BLaER1 (cell line): ENCODE data around the gene FSTL1.
"Not testable (repeated sequence)": the region's sequence is repeated elsewhere in the genome, so short reads cannot be mapped to it uniquely, and the experiment has no call there.

ENCODE experiments used
- H3K27ac ChIP-seq: shearing (Covaris generic); formaldehyde crosslinking; 2 replicates; pipeline ENCODE4 v1.8.1; 2022
- H3K27me3 ChIP-seq: shearing (Covaris generic); formaldehyde crosslinking; 2 replicates; pipeline ENCODE4 v1.8.1; 2022
- H3K36me3 ChIP-seq: shearing (Covaris generic); formaldehyde crosslinking; 2 replicates; pipeline ENCODE4 v1.8.1; 2022
- H3K4me1 ChIP-seq: shearing (Covaris generic); formaldehyde crosslinking; 2 replicates; pipeline ENCODE4 v1.8.1; 2022
- H3K4me2 ChIP-seq: shearing (Covaris generic); formaldehyde crosslinking; 2 replicates; pipeline ENCODE4 v1.8.1; 2022
- H3K4me3 ChIP-seq: shearing (Covaris generic); formaldehyde crosslinking; 2 replicates; pipeline ENCODE4 v1.8.1; 2022
- H3K9ac ChIP-seq: shearing (Covaris generic); formaldehyde crosslinking; 2 replicates; pipeline ENCODE4 v1.8.1; 2022
- H3K9me3 ChIP-seq: shearing (Covaris generic); formaldehyde crosslinking; 2 replicates; pipeline ENCODE4 v1.8.1; 2022
- H4K20me1 ChIP-seq: shearing (Covaris generic); formaldehyde crosslinking; 2 replicates; pipeline ENCODE4 v1.8.1; 2022
- Cebpa-rat ChIP-seq: shearing (Covaris generic); IDR thresholded peaks from 2 replicates; pipeline ENCODE4 v1.8.1; 2022

FSTL1 gene

DNA sequence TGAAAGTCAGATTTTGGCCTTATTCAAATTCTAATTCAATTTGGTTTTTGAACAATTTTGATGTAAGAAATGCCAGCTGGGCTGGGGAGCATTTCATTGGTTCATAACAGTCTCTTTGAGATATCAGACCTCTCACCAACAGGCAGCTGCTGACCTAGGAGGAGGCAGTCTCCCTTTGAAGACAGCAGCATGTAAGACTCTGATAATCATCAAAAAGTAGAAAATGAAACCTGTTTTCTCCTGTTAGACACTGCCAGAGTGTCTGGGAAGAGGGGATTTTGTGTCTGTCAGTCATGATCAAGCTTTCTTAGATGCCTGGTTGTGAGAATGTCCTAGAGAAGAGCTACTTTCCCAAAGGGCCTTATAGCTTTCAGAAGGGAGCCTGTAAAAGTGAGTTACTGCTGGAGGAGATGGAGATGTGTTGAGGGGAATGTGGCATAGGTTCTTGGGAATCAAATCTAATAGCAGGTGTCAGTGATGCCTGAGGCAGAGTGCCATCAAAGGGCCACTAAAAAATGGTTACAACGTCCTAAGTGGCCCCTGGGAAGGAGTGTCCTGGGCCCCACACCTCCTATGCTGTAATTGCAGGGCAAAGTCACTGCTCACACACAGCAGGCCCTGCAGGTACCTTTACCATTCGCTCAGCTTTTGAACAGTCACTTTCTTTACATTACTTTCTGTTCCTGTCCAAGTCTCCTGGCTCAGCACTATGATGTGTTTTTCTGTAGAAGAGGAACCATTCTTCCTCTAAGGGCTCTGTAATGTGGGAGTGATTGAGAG is 43.1 kb downstream of the FSTL1 start:
- Histone ChIP-seq H3K27ac (no peak overlapping the region), H4K20me1 (no peaks in the 10 kb centered on the region), H3K4me1 (no peaks in the 10 kb centered on the region), H3K9me3 (no peaks in the 10 kb centered on the region), H3K36me3 (peaks cover 89% of the 10 kb centered on the region), H3K4me2 (no peak overlapping the region), H3K27me3 (no peaks in the 10 kb centered on the region; the same call in 1 of the 2 replicates), H3K9ac (no peak overlapping the region), H3K4me3 (no peak overlapping the region)
- no peak for TF ChIP-seq Cebpa-rat

DNA sequence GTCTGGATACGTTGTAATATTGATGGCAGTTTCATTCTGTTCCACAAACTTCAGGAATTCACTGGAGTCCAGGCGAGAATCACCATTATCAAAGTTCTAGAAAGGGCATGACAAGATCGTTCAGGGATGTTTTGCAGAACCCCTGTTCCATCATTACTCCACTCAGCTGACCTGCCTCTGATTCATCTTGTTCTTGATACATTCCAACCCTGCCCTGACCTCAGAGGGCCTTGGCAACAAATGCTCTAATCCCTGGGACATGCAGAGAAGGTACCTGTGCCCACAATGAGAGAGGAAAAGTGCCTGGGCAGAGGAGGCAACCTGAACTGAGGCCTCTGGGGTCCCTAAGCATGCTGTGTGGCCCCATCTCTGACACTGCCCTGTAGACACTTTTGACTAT is 45.9 kb downstream of the FSTL1 start:
- Histone ChIP-seq H4K20me1 (no peaks in the 10 kb centered on the region), H3K27me3 (no peaks in the 10 kb centered on the region; the same call in 1 of the 2 replicates), H3K27ac (no peak overlapping the region), H3K9me3 (no peaks in the 10 kb centered on the region), H3K9ac (no peak overlapping the region), H3K4me2 (no peak overlapping the region), H3K4me1 (no peaks in the 10 kb centered on the region), H3K4me3 (no peak overlapping the region), H3K36me3 (peaks cover 89% of the 10 kb centered on the region)
- TF ChIP-seq Cebpa-rat, result no peak

DNA sequence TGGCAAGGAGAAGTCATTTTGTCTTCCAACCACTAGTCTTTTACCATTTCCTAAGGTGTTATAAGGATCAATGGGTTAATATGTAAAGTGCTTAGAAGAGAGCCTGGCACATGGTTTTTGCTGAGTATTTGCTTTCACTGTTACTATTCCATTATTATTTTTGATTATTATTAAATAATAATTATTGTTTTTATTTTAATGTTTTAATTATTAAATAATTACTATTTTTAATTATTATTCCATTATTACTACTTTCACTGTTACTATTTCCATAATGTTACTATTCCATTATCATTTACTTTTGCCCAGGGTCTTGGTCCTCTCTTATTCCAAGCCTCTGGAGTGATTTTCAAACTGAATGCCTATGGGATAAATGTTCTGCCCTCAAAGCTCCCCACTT is 48.5 kb downstream of the FSTL1 start:
- no peaks in the 10 kb centered on the region for H3K9me3 ChIP-seq
- peaks cover 88% of the 10 kb centered on the region for H3K36me3 ChIP-seq
- no peak overlapping the region for H3K4me2 ChIP-seq
- no peaks in the 10 kb centered on the region; the same call in 1 of the 2 replicates for H3K27me3 ChIP-seq
- H3K27ac ChIP-seq, result no peak overlapping the region
- no peaks in the 10 kb centered on the region for H3K4me1 ChIP-seq
- no peak for TF ChIP-seq Cebpa-rat
- H4K20me1 ChIP-seq, result no peaks in the 10 kb centered on the region
- no peak overlapping the region for H3K9ac ChIP-seq
- no peak overlapping the region for H3K4me3 ChIP-seq

GRCh38 chr3:120399372-120399771 is 51.4 kb downstream of the FSTL1 start:
- H3K9me3 ChIP-seq, result no peaks in the 10 kb centered on the region
- H3K4me1 ChIP-seq, result no peaks in the 10 kb centered on the region
- no peaks in the 10 kb centered on the region; the same call in 1 of the 2 replicates for H3K27me3 ChIP-seq
- no peak overlapping the region for H3K9ac ChIP-seq
- peaks cover 90% of the 10 kb centered on the region for H3K36me3 ChIP-seq
- no peak overlapping the region for H3K4me2 ChIP-seq
- TF ChIP-seq Cebpa-rat, result no peak
- no peak overlapping the region for H3K4me3 ChIP-seq
- H3K27ac ChIP-seq, result no peak overlapping the region
- H4K20me1 ChIP-seq, result no peaks in the 10 kb centered on the region

- Histone ChIP-seq H3K4me1 (no peaks in the 10 kb centered on the region), H3K36me3 (peaks cover 70% of the 10 kb centered on the region), H3K4me2 (no peak overlapping the region), H3K9ac (no peak overlapping the region), H3K27ac (no peak overlapping the region), H4K20me1 (no peaks in the 10 kb centered on the region), H3K4me3 (no peak overlapping the region), H3K9me3 (no peaks in the 10 kb centered on the region), H3K27me3 (no peaks in the 10 kb centered on the region)
- no peak for TF ChIP-seq Cebpa-rat
Measured at GRCh38 chr3:120396469-120396868, 54.3 kb downstream of the FSTL1 start.

- Histone ChIP-seq H4K20me1 (no peaks in the 10 kb centered on the region), H3K4me3 (no peak overlapping the region), H3K9ac (no peak overlapping the region), H3K27ac (no peak overlapping the region), H3K36me3 (peaks cover 49% of the 10 kb centered on the region), H3K27me3 (no peaks in the 10 kb centered on the region), H3K4me2 (no peak overlapping the region), H3K4me1 (no peaks in the 10 kb centered on the region), H3K9me3 (no peaks in the 10 kb centered on the region)
- TF ChIP-seq Cebpa-rat, result no peak
Measured at GRCh38 chr3:120394347-120394746, 56.4 kb downstream of the FSTL1 start.

DNA sequence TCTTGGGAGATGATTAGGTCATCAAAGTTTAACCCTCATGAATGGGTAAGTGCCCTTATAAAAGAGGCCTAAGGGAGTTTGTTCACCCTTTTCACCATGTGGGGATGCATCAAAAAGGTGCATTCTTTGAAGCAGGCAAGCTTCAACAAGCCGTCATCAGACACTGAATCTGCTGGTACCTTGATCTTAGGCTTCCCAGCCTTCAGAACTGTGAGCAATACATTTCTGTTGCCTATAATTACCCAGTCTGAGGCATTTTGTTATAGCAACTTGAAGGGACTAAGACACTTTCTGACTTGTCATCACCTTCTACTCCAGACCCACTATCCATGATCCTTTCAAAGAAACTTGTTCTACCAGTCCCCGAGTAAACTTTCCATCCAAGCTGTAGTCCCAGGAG is 57.0 kb downstream of the FSTL1 start:
- TF ChIP-seq Cebpa-rat, result no peak
- H3K4me3 ChIP-seq, result no peak overlapping the region
- no peak overlapping the region for H3K27ac ChIP-seq
- no peak overlapping the region for H3K4me2 ChIP-seq
- H3K9ac ChIP-seq, result no peak overlapping the region
- H4K20me1 ChIP-seq, result no peaks in the 10 kb centered on the region
- H3K9me3 ChIP-seq, result no peaks in the 10 kb centered on the region
- no peaks in the 10 kb centered on the region for H3K27me3 ChIP-seq
- peaks cover 43% of the 10 kb centered on the region for H3K36me3 ChIP-seq
- no peaks in the 10 kb centered on the region for H3K4me1 ChIP-seq

DNA sequence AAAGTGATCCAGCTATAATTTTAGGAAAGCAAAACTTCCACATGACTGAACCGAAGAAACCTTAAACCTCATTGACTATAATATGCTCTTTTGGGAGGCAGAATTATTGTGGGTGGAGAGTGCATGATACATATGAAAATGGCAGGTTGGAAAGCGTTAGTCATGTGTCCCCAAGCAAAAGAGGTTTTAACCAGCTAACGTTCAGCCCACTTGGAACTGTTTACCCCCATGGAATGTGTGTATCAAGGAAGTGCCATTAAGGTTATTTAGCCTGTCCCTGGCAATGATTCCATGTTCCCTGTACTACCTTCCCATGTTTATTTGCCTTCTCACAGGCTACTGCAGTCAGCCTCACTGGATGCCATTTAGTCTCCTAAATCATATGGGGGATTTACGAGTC is 57.5 kb downstream of the FSTL1 start:
- H3K9ac ChIP-seq, result no peak overlapping the region
- no peak overlapping the region for H3K4me2 ChIP-seq
- no peaks in the 10 kb centered on the region for H3K9me3 ChIP-seq
- H3K27me3 ChIP-seq, result no peaks in the 10 kb centered on the region
- peaks cover 40% of the 10 kb centered on the region for H3K36me3 ChIP-seq
- no peaks in the 10 kb centered on the region for H3K4me1 ChIP-seq
- H3K4me3 ChIP-seq, result no peak overlapping the region
- H3K27ac ChIP-seq, result no peak overlapping the region
- H4K20me1 ChIP-seq, result no peaks in the 10 kb centered on the region
- TF ChIP-seq Cebpa-rat, result no peak

GRCh38 chr3:120382941-120383447 is 67.8 kb downstream of the FSTL1 start:
- H3K4me1 ChIP-seq, result no peaks in the 10 kb centered on the region
- no peak for TF ChIP-seq Cebpa-rat
- no peak overlapping the region for H3K27ac ChIP-seq
- no peaks in the 10 kb centered on the region for H3K36me3 ChIP-seq
- H3K9ac ChIP-seq, result no peak overlapping the region
- no peak overlapping the region for H3K4me2 ChIP-seq
- H3K4me3 ChIP-seq, result no peak overlapping the region
- no peaks in the 10 kb centered on the region for H3K27me3 ChIP-seq
- no peaks in the 10 kb centered on the region for H3K9me3 ChIP-seq
- no peaks in the 10 kb centered on the region for H4K20me1 ChIP-seq

- Histone ChIP-seq H3K4me2 (no peak overlapping the region), H3K9ac (no peak overlapping the region)
Measured at GRCh38 chr3:120381503-120381902, 69.3 kb downstream of the FSTL1 start.

DNA sequence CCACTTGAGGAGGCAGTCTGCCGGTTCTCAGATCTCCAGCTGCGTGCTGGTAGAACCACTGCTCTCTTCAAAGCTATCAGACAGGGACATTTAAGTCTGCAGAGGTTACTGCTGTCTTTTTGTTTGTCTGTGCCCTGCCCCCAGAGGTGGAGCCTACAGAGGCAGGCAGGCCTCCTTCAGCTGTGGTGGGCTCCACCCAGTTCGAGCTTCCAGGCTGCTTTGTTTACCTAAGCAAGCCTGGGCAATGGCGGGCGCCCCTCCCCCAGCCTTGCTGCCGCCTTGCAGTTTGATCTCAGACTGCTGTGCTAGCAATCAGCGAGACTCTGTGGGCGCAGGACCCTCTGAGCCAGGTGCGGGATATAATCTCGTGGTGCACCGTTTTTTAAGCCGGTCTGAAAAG is 72.8 kb downstream of the FSTL1 start:
- H3K4me2 ChIP-seq, H4K20me1 ChIP-seq, H3K27me3 ChIP-seq, H3K27ac ChIP-seq, H3K4me1 ChIP-seq, H3K9me3 ChIP-seq, H3K9ac ChIP-seq, H3K36me3 ChIP-seq, H3K4me3 ChIP-seq: not testable (repeated sequence)

More at GRCh38 chr3:120381503-120381902, 69.3 kb downstream of the FSTL1 start:
- no peak for TF ChIP-seq Cebpa-rat
- no peak overlapping the region for H3K27ac ChIP-seq
- no peaks in the 10 kb centered on the region for H4K20me1 ChIP-seq
- no peak overlapping the region for H3K4me3 ChIP-seq
- H3K9me3 ChIP-seq, result no peaks in the 10 kb centered on the region
- H3K4me1 ChIP-seq, result no peaks in the 10 kb centered on the region
- H3K27me3 ChIP-seq, result no peaks in the 10 kb centered on the region
- H3K36me3 ChIP-seq, result no peaks in the 10 kb centered on the region
